ENCODE measurements around the gene RCAN1.

RCAN1 gene

GRCh38 chr21:34599534-34600101 is 15.3 kb downstream of the RCAN1 start:
- H3K4me3 ChIP-seq (ENCODE audit: low read length), result no peak overlapping the region
- DNase-seq (ENCODE audit: low read depth), result no peak
- no peak for TF ChIP-seq CTCF (conservative IDR thresholded peaks at IDR 0.05; ENCODE audit: low read depth, low read length)

DNA sequence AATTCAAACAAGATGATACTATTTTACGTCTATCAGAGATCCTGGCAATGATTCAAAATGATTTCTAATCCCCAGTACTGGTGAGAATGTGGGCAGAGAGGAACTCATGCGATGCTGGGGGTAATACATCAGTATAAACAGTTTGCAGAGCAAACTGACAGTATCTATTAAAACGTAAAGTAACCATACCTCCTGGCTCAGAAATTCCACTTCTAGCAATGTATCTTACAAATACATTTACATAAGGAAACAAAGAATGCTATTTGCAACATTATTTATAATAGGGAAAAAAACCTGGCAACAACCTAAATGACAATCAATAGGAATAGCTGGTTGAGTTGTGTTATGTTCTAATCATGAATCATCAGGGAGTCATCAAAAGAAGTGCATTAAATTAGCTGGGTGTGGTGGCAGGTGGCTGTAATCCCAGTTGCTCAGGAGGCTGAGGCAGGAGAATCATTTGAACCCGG is 15.9 kb downstream of the RCAN1 start:
- TF ChIP-seq CTCF (conservative IDR thresholded peaks at IDR 0.05; ENCODE audit: low read depth, low read length), result no peak
- no peak overlapping the region for H3K4me3 ChIP-seq (ENCODE audit: low read length)
- no peak for DNase-seq (ENCODE audit: low read depth)

DNA sequence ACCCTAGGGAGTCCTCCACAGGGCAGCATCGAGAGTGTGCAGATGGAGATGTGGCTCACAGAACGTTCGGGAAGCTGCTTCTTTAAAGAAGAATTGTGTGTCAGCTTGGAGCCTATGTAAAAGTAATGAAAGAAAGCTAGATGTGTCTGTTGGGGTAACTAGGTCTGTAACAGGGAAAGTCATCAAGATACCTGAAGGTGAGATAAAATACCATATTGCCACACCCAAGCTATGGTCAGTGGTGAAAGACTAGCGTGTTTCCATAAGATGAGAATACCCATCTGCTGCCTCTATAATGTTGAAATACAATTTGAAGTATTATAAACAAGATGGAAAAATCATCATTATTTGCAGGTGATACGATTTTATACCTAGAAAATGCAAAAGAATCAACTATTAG is 17.5 kb downstream of the RCAN1 start:
- no peak overlapping the region for H3K4me3 ChIP-seq (ENCODE audit: low read length)
- no peak for TF ChIP-seq CTCF (conservative IDR thresholded peaks at IDR 0.05; ENCODE audit: low read depth, low read length)
- DNase-seq (ENCODE audit: low read depth), result no peak

GRCh38 chr21:34596561-34597271 is 18.2 kb downstream of the RCAN1 start:
- H3K4me3 ChIP-seq (ENCODE audit: low read length), result no peak overlapping the region
- no peak for TF ChIP-seq CTCF (conservative IDR thresholded peaks at IDR 0.05; ENCODE audit: low read depth, low read length)
- no peak for DNase-seq (ENCODE audit: low read depth)

GRCh38 chr21:34595457-34595856 is 19.5 kb downstream of the RCAN1 start:
- no peak for TF ChIP-seq CTCF (conservative IDR thresholded peaks at IDR 0.05; ENCODE audit: low read depth, low read length)
- H3K4me3 ChIP-seq (ENCODE audit: low read length), result no peak overlapping the region
- DNase-seq (ENCODE audit: low read depth), result no peak

- no peak for DNase-seq (ENCODE audit: low read depth)
- H3K4me3 ChIP-seq (ENCODE audit: low read length), result no peak overlapping the region
- no peak for TF ChIP-seq CTCF (conservative IDR thresholded peaks at IDR 0.05; ENCODE audit: low read depth, low read length)
Measured at GRCh38 chr21:34594566-34595234, 20.2 kb downstream of the RCAN1 start.
